SH-SY5Y (cell line): Measurements from ENCODE around the gene GNS.

Experiments used
- GATA2 ChIP-seq: IDR thresholded peaks from 2 replicates; pipeline ENCODE4 v1.6.1; 2011; ENCODE audit warnings: mild to moderate bottlenecking, low read depth, low read length
- GATA3 ChIP-seq: IDR thresholded peaks from 2 replicates; pipeline ENCODE4 v1.6.1; 2011; ENCODE audit warnings: low read depth, mild to moderate bottlenecking, low read length, moderate library complexity

- no peak for TF ChIP-seq GATA3
- no peak for TF ChIP-seq GATA2
Measured at GRCh38 chr12:64700532-64700931, 58.7 kb downstream of the GNS start.
